HG02759 (cell line): ENCODE results near the gene TRAPPC10.

Source experiments
- ATAC-seq: cut with Tn5 transposase; IDR thresholded peaks from one replicate; pipeline ENCODE4 v1.9.1; 2021; ENCODE audit warnings: mild to moderate bottlenecking, moderate library complexity; ENCODE audit not compliant: unreplicated experiment

Gene TRAPPC10

DNA sequence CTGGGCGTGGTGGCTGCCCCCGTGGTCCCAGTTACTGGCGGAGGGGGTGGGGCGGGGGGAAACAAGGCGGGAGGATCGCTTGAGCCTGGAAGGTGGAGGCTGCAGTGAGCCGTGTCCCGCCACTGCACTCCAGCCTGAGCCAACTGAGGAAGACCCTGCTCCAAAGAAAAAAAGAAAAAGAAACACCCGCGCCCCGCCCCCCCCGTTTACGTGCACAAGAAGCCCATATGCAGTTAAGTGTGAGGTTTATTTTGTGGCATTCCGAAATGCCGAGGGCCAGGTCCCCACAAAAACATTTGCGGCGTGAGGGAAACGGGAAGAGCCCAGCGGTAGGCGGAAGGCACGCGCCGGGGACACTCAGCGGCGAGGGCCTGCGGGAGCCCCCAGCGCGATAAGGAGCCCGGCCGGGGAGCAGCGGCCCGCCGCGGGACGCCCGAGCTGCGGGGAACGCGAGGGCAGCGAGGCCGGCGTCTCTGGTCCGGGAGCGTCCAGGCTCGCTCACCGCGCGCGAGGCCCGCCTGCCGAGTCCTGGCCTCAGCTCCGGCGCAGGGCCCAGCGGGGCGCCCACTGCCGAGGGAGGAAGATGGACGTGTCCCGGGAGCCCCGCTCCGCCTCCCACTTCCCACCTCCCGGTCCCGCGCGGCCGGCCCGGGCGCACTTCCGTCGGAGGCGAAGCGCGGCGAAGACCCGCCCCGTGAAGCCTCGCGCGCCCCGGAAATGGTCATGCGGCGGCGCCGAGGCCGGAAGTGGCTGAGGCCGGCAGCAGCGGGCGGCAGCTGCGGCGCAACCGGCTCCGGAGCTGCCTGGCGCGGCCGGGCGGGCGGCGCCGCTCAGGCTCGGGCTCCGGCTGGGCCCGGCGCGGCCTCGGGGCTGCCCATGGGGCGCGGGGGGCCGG is at the start of gene TRAPPC10:
TSS of gene TRAPPC10 (plus strand) at position 731 of the 895 bp plus-strand sequence. CDS start 185 bp downstream, outside the sequence.
- ATAC-seq = peak; percentile 76

DNA sequence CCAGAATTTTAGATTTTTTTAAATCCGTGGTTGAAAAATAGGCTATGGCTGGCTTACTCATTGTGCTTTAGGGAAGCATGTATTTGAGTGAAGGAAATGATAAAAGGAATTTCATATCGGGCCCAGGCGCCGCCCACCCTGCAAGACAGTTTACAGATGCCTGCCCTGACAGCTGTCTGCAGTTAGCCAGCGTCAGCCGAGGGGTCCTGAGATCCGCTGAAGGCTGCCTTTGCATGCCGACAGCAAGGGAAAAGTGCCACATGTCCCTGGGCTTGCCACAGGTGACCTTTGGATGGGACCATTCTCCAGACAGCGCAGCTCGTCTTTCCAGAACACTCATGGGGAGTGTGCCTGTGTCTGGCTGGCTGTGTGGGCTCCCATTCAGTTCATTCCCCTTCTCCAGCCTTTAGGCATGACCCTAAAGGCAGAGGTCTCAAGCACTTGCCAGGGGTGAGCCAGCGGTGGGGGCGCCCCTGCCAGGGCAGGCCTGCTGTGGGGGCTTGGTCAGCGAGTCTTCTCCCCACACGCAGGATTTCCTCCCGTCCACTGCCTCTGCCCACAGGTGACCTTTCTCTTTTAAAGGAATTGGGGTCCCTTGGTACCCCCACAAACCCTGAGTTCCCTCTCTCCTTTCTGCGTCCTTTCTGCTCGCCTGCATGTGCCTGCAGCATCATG is 46.1 kb upstream of the TRAPPC10 start:
- no peak for ATAC-seq

- ATAC-seq = no peak
Observed at GRCh38 chr21:43966946-43967512, 45.1 kb upstream of the TRAPPC10 start.

- ATAC-seq = no peak
Observed at GRCh38 chr21:43967981-43968380, 44.1 kb upstream of the TRAPPC10 start.

GRCh38 chr21:43968410-43969114 is 43.5 kb upstream of the TRAPPC10 start:
- no peak for ATAC-seq

DNA sequence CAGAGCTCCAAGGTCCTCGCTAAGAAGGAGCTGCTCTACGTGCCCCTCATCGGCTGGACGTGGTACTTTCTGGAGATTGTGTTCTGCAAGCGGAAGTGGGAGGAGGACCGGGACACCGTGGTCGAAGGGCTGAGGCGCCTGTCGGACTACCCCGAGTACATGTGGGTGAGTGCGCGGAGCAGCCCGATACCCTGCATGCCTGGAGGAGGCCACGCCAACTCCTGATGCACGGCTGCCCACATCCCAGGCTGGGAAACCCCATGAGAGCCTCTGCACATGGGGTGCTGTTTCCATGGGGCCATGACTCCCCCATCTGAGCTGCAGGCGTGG is 43.0 kb upstream of the TRAPPC10 start:
- ATAC-seq = no peak

GRCh38 chr21:43970551-43970950 is 41.6 kb upstream of the TRAPPC10 start:
- ATAC-seq = no peak

DNA sequence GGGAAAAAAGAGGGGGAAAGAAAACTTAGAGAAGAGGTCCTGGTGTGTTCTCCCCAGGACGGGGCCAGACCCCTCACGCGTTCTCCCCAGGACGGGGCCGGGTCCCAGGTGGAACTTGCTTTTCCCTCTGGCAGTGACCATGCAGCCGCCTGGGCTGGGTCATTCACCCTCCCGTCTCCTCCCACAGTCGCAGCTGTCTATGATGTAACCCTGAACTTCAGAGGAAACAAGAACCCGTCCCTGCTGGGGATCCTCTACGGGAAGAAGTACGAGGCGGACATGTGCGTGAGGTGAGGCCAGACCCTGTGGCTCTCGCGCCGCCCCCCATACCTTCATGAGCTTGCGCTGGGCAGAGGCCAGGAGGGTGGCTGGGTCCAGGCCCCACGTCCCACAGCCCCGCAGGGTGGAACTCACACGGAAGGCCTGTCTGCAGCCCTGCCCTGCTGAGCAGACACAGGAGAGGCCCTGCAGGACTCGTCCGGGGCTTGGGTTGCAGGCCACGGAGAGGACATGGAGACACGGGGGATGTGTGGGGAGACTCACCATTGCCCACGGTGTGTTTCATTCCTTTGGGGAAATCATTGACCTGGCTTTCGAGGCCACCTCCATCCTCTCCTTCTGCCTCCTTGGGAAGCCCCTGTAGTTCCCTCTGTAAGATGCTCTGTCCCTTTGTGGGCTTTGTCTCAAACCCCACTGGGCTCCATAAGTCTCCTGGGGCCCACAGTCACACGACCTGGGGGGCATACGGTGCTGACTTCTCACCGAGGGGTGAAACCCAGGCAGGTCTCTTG is 40.7 kb upstream of the TRAPPC10 start:
- no peak for ATAC-seq

DNA sequence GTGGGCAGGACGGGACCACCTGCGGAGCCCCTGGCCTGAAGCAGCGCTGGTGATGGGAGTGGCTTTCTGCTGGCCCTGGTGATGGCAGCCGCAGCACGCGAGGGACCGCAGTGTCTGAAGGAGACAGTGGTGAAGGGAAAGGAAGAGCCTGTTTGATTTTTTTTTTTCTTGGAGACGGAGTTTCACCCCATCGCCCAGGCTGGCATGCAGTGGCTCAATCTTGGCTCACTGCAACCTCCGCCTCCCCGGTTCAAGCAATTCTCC is 40.2 kb upstream of the TRAPPC10 start:
- ATAC-seq = no peak

DNA sequence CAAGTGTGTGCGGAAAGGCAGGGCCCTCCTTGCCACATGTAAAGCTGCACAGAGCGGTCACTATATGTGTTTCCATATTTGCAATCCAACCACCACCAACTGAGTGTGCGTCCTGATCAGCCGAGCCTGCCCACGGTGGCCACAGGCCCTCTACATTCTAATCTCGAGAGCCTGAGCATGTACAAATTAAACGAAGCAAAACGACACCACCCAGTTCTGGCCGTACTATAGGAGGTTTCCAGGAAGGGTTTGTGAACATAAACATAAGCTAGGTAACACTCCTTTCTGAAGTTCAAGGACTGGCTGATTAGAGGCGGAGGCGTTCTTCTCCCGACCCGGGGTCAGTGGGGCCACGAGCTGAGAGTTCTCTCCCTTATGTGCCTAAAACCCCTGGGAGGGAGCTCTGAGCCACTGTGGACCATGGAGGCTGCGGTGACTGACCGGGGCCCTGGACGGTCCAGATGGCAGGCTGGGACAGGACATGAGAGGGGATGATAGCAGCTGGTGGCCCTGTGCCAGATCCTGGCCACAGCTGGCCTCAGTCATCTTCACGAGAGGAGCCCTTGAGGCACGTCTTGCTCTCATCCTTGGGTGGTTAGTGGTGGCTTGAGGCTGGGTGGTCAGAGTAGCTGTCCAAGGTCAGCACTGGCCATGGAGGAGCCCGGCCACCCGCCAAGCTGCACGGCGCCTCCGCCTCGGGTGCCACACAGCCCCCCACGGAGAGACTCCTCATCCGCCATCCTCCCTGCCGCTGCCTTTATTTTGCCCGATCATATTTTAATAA is 39.1 kb upstream of the TRAPPC10 start:
- ATAC-seq = no peak

- ATAC-seq = no peak
Observed at GRCh38 chr21:43973634-43973955, 38.5 kb upstream of the TRAPPC10 start.

DNA sequence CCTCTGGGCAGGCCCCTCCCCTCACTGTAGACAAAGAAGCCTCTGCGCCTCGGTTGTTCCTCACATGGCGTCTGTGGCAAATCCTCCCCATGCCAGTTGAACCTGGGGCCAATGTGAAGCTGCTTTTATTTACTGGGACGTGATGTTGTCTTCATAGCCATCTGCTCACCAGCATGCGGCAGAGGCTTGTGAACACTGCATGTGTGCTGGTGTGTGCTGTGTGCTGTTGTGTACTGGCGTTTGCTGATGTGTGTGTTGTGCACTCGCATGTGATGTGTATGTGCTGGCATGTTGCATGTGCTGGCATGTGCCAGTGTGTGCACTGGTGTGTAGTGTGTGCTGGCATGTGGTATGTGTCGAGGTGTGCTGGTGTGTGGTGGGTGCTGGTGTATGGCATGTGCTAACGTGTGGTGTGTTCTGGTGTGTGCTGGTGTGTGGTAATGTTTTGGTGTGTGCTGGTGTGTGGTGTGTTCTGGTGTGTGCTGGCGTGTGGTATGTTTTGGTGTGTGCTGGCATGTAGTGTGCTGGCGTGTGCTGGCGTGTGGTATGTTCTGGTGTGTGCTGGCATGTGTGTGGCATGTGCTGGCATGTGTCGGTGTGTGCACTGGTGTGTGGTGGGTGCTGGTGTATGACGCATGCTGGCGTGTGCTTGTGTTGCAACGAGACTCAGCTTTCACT is 37.2 kb upstream of the TRAPPC10 start:
- peak; percentile 11 for ATAC-seq

GRCh38 chr21:43975469-43976098 is 36.5 kb upstream of the TRAPPC10 start:
- ATAC-seq = peak; percentile 56

DNA sequence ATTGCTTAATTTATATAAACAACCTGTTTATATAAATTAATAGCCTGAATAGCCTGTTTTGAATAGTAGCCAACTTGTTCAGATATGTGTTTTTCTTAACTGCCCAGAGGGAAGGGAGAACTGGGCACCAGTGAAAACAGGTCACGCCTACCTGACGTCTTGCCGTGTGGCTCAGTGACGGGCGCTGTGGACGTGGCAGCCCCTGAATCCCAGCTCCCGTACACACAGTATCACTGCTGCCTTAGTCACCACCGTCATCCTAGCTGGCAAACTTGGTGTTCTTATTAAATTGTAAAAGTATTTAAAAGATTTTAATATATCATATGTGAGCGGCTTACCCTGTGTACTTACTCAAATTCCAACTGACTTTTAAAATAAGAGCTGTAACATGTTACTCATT is 35.4 kb upstream of the TRAPPC10 start:
- ATAC-seq = no peak

- no peak for ATAC-seq
Observed at GRCh38 chr21:43978060-43978459, 34.0 kb upstream of the TRAPPC10 start.

GRCh38 chr21:43979654-43980053 is 32.5 kb upstream of the TRAPPC10 start:
- ATAC-seq = no peak

DNA sequence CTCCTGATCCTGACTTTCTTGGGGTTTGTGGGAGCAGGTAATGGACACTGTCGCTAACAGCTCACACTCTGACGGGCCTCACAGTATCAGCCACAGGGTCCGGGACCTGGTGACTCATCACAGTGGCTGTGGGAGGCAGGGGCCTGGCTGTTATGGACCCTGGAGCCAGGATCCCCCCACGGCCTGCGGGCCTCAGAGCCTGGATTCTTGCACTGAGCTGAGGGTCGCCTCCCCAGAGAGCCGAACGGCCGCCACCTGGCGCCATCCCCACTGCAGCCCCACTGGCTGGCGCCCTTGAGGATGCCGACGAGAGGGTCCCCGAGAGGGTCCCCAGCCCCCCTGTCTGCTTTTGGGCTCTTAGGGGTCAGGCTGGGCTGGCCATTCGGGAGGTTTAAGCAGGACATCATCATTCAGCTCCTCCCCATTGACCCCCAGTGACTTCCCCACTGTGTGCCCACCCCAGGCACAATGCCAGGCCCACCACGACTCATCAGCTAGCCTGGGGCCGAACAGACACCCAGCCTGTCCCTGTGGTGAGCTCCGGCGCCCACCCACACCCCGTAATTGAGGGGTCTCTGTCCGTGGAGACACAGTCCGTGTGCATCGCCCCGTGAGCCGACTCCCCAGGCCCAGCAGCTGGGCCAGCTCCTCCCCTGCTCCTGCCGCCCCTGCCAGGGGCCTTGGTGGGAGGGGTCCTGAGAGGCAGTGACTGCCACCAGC is 30.8 kb upstream of the TRAPPC10 start:
- ATAC-seq = no peak

GRCh38 chr21:43981871-43982210 is 30.3 kb upstream of the TRAPPC10 start:
- no peak for ATAC-seq
